ENCODE results near the gene RNU6-1. TPM values are rescaled to one million over a fixed set of nuclear protein-coding genes. Genes with fewer than 3 reads are reported as not detected.
A peak's percentile ranks its signal among the peaks of the same experiment; 100 is the strongest.

The RNU6-1 gene
- total and polyA plus RNA-seq, 12 donors = not detected

DNA sequence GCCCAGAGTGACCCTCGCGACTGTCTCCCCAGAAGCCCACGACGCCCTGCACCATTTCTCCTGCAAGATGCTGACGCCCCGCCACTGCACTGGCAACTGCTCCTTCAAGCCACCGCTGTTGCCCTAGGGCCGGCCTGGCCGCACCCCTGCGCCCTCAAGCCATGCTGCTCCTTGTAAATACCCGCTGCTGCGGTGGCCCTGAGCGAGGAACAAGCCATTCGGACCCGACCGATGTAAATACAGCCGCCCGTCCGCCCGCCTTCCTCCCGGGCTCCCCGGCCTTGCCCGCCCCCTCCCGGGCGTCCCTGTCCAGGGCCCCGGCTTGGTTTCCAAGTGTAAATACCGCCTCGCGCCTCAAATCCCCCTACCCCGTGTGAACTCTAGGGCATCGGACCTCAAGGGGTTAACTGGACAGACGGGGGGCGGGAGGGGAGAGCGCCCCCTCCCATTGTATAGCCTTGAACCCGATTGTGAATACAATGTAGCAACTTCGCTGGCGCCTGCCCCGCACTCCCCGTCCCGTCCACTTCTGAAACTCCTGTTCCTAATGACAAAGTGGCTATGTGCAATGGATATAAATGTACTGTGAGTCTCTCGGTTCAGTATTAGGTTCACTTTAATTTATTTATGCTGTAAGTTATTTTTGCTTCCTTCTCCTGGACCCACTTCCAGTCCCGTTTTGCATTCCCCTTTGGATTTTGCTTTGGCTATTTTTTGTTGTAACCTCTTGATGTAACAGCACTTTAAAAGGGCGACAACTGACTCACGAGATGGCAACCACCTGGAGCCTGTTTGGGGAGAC is 5.9 kb downstream of the RNU6-1 start:
- DNase-seq (no peak), ATAC-seq (peak in 7 of 8 donors; percentile 13 to 50 (median 32))
- H3K27ac ChIP-seq = no peak overlapping the region
- no peaks in the 10 kb centered on the region for H3K36me3 ChIP-seq
- peaks cover 46 to 75% (median 73%) of the 10 kb centered on the region in 7 donors for H3K27me3 ChIP-seq
- intact Hi-C loops (cut with DNase I) = loop anchor here in 6 of 10 donors (2.0 to 10.0 kb wide), 6 partner anchors 59 to 889 kb away; partner anchors contain the start of gene C15orf61 (in 2 of the 6)
- peak overlapping the region in 9 of 10 donors; percentile 25 to 52 (median 45) for H3K4me3 ChIP-seq
- H3K9me3 ChIP-seq = no peaks in the 10 kb centered on the region
- peaks cover 21 to 62% (median 50%) of the 10 kb centered on the region in 9 donors for H3K4me1 ChIP-seq
- TF ChIP-seq CTCF (IDR thresholded peaks at IDR 0.05) = peak; percentile 8 to 60 (median 52)
- WGBS, 2 donors = 1 to 2% methylated on average over 44 of the region's 44 CpGs

DNA sequence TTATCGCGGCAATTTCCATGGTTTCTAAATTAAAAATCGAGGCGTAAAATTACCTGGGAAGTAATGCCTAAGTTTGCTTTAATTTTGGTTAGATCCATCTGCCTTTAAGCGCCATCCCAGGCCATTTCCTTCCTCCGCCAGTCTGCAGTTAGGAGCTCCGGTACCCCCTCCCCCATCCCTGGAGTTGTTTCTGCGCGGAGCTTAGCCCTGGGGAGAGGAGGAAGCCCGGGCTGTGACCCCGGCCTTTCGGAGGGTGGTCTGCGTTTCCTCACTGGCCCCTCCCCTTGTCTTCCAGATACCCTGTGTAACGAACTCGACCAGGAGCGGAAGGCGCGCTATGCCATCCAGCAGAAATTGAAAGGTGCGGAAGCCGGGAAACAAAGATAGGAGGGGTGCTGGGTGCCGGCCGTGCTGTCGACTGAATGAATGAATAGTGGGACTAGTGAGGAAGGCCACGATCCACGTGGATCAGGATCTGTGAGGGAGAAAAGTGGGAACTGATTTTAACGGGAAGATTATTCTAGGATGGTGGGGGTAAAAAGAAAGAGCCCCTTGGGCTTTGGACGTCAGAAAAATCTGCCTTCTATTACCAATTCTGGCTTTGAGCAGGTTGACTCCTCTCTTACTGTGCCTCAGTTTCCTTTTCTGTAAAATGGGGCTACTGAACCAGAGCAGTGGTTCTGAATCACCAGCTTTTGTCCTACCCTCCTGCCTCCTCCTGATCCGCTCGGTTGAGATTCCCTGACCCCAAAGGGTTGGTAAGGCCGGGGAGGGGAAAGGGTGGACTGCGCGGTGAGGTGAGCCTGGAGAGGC is 6.7 kb downstream of the RNU6-1 start:
- DNase-seq = no peak
- peaks cover 54 to 83% (median 81%) of the 10 kb centered on the region in 7 donors for H3K27me3 ChIP-seq
- H3K4me1 ChIP-seq = peaks cover 21 to 64% (median 55%) of the 10 kb centered on the region in 9 donors
- 3 to 6% methylated on average over 32 of the region's 32 CpGs for WGBS, 2 donors
- no peak for ATAC-seq
- H3K27ac ChIP-seq = no peak overlapping the region
- H3K9me3 ChIP-seq = no peaks in the 10 kb centered on the region
- intact Hi-C loops (cut with DNase I) = loop anchor here in 6 of 10 donors (5.0 to 10.0 kb wide), 5 partner anchors 58 to 888 kb away; partner anchors contain the start of gene C15orf61 (in 2 of the 6)
- TF ChIP-seq CTCF (IDR thresholded peaks at IDR 0.05) = no peak
- H3K36me3 ChIP-seq = no peaks in the 10 kb centered on the region
- peak overlapping the region in 9 of 10 donors; percentile 25 to 52 (median 45) for H3K4me3 ChIP-seq

GRCh38 chr15:67832031-67832551 is 7.8 kb downstream of the RNU6-1 start:
- 17 to 24% methylated on average over 9 of the region's 9 CpGs for WGBS, 2 donors
- ATAC-seq (no peak), DNase-seq (no peak)
- Histone ChIP-seq H3K27me3 (peaks cover 64 to 93% (median 91%) of the 10 kb centered on the region in 7 donors), H3K27ac (no peak overlapping the region), H3K36me3 (no peaks in the 10 kb centered on the region), H3K4me3 (no peak overlapping the region), H3K9me3 (no peaks in the 10 kb centered on the region), H3K4me1 (peaks cover 23 to 74% (median 66%) of the 10 kb centered on the region in 9 donors)
- intact Hi-C loops (cut with DNase I) = loop anchor here in 6 of 10 donors (5.0 to 10.0 kb wide), 5 partner anchors 57 to 887 kb away; partner anchors contain the start of gene C15orf61 (in 2 of the 6)
- peak in 4 of 9 donors; percentile 5 to 33 (median 18) for TF ChIP-seq CTCF (IDR thresholded peaks at IDR 0.05)

- TF ChIP-seq CTCF (IDR thresholded peaks at IDR 0.05) = no peak
- intact Hi-C loops (cut with DNase I) = loop anchor here in 6 of 10 donors (5.0 to 10.0 kb wide), 5 partner anchors 57 to 887 kb away; partner anchors contain the start of gene C15orf61 (in 2 of the 6)
- Histone ChIP-seq H3K9me3 (no peaks in the 10 kb centered on the region), H3K4me1 (peaks cover 23 to 79% (median 67%) of the 10 kb centered on the region in 9 donors), H3K27ac (no peak overlapping the region), H3K36me3 (peaks cover 0 to 1% (median 0%) of the 10 kb centered on the region in 9 donors), H3K27me3 (peaks cover 71 to 100% (median 98%) of the 10 kb centered on the region in 7 donors), H3K4me3 (no peak overlapping the region)
- DNase-seq = no peak
- no peak for ATAC-seq
Observed at GRCh38 chr15:67831363-67831762, 8.5 kb downstream of the RNU6-1 start.

Measured in heart right ventricle (tissue), 16 donors.